Ectodermal cell (in vitro differentiated cells): ENCODE results near the gene CDV3.

ENCODE experiments used
- H3K27ac ChIP-seq: 2 replicates; pipeline ENCODE4 v1.7.0; 2013; ENCODE audit warnings: mild to moderate bottlenecking, low read depth, low read length; ENCODE audit not compliant: insufficient read depth, poor library complexity, severe bottlenecking
- H3K27me3 ChIP-seq: 2 replicates; pipeline ENCODE4 v1.7.0; 2013; ENCODE audit warnings: mild to moderate bottlenecking, low read length; ENCODE audit not compliant: insufficient read depth, control insufficient read depth, poor library complexity, severe bottlenecking
- H3K36me3 ChIP-seq: one replicate; pipeline ENCODE4 v1.7.0; 2013; ENCODE audit warnings: low read length; ENCODE audit not compliant: control insufficient read depth, insufficient read depth
- H3K4me1 ChIP-seq: one replicate; pipeline ENCODE4 v1.7.0; 2013; ENCODE audit warnings: low read length; ENCODE audit not compliant: control insufficient read depth, insufficient read depth
- H3K4me3 ChIP-seq: 2 replicates; pipeline ENCODE4 v1.7.0; 2013; ENCODE audit warnings: low read depth, low read length, control low read depth; ENCODE audit not compliant: insufficient read depth
- H3K9me3 ChIP-seq: 2 replicates; pipeline ENCODE4 v1.7.0; 2013; ENCODE audit warnings: mild to moderate bottlenecking, low read length, moderate library complexity; ENCODE audit not compliant: control insufficient read depth
- WGBS, 2 experiments: methylation state at CpG; one replicate each; pipeline ENCODE4 v1.1.7; 2013; ENCODE audit warnings: missing lambda C conversion rate in 2 of 2; 5-methylcytosine and 5-hydroxymethylcytosine counted together

The CDV3 gene

DNA sequence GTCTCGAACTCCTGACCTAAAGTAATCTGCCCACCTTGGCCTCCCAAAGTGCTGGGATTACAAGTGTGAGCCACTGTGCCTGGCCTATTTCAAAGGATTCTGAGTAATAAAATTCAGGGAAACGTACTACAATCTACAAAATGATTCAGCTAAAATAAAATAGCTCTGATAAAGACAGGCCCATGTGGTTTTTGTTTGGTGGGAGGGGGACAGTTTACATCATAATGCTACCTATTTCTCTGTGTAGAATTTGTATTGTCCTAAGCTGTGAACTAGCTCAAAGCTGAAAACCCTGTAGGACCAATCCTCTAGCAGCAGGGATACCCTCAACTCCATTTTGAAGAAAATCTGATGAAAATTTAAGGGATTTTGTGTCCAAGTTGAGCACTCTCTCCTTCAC lies 25.8 kb downstream of the CDV3 start:
- Histone ChIP-seq H3K36me3 (no peaks in the 10 kb centered on the region), H3K4me3 (no peak overlapping the region), H3K27me3 (no peaks in the 10 kb centered on the region), H3K27ac (no peak overlapping the region), H3K4me1 (no peaks in the 10 kb centered on the region), H3K9me3 (no peaks in the 10 kb centered on the region)
- 89 to 98% methylated on average over 2 of the region's 2 CpGs for WGBS, 2 experiments

DNA sequence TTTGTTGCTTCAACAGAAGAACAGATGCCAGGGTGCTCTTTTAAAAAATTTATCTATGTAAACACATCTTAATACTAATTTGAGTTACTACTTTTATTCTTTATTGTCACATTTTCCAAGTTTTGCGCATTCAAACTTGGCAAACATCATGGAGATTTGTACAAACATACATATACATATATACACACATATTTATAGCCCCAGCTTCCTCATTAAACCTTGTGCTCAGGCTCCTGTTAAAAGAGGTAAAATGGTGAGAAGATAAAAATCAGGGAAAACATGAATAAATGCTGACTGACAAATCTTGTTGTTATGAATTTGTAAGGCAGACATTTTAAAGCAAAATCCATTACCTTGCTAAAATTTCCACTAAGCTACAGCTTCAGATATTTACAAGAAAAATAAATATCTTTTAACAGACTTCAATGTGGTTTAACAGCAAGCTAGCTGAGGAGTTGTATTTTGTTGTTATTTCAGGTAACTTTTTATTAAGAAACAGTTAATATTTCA lies 27.1 kb downstream of the CDV3 start:
- H3K4me3 ChIP-seq = no peak overlapping the region
- WGBS, 2 experiments = 87 to 100% methylated on average over 1 of the region's 1 CpG
- no peaks in the 10 kb centered on the region for H3K27me3 ChIP-seq
- H3K27ac ChIP-seq = no peak overlapping the region
- no peaks in the 10 kb centered on the region for H3K36me3 ChIP-seq
- H3K9me3 ChIP-seq = no peaks in the 10 kb centered on the region
- H3K4me1 ChIP-seq = no peaks in the 10 kb centered on the region

DNA sequence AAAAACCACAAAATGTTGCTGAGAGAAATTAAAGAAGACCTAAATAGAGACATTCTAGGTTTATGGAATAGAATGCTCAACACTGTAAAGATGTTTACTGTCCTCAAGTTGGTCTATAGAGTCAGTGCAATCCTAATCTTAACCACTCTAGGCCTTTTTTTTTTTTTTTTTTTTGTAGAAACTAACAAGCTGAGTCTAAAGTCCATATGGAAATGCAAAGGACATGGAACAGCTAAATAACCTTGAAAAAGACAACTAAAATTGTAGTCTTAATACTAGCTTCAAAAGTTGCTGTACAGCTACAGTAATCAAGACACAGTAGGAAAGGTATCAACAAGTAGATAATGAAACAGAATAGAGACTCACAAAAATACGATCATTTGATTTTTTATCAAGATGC lies 32.9 kb downstream of the CDV3 start:
- no peaks in the 10 kb centered on the region for H3K4me1 ChIP-seq
- no peaks in the 10 kb centered on the region for H3K27me3 ChIP-seq
- no peak overlapping the region for H3K4me3 ChIP-seq
- H3K36me3 ChIP-seq = peaks cover 33% of the 10 kb centered on the region
- H3K27ac ChIP-seq = no peak overlapping the region
- no peaks in the 10 kb centered on the region for H3K9me3 ChIP-seq
- 100% methylated on average over 1 of the region's 1 CpG; no CpG with 5 or more reads in 1 of the 2 experiments for WGBS, 2 experiments

DNA sequence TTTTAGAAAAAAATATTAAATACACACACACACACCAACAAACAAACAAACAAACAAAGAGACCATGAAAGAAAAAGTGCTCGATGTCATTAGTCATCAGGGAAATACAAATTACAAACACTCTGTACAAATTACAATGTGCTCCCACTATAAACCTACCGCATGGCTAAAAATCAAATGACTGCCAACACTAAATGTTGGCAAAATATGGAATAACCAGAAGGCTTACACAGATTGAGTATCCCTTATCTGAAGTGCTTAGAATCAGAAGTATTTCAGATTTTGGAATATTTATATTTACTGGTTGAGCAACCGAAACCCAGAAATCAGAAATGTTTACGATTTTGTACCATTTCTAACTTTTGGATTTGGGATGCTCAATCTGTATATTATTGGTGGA lies 33.4 kb downstream of the CDV3 start:
- Histone ChIP-seq H3K4me3 (no peak overlapping the region), H3K9me3 (no peaks in the 10 kb centered on the region), H3K36me3 (peaks cover 34% of the 10 kb centered on the region), H3K27me3 (no peaks in the 10 kb centered on the region), H3K4me1 (no peaks in the 10 kb centered on the region), H3K27ac (no peak overlapping the region)
- 93 to 100% methylated on average over 4 of the region's 4 CpGs for WGBS, 2 experiments

DNA sequence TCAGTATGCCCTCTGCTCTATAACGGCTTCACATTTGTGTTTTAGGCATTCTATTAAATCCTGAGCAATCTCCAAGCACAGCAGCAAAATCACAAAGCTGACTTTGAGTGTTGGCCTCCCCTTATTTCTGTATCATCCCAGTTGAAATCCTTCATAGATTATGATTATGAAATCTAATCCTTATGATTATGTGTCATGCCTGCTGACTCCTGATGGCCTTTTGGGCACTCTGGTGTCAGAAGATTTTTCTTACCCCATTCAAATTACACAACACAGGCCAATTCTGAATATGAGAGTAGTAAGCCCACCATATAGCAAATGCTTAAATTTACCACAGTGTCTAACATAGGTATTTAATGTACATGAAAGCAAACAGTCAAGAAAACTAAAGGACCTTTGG lies 34.3 kb downstream of the CDV3 start:
- H3K4me1 ChIP-seq = no peaks in the 10 kb centered on the region
- WGBS, 2 experiments = 95 to 98% methylated on average over 1 of the region's 1 CpG
- H3K27ac ChIP-seq = no peak overlapping the region
- no peaks in the 10 kb centered on the region for H3K27me3 ChIP-seq
- peaks cover 34% of the 10 kb centered on the region for H3K36me3 ChIP-seq
- no peaks in the 10 kb centered on the region for H3K9me3 ChIP-seq
- no peak overlapping the region for H3K4me3 ChIP-seq

DNA sequence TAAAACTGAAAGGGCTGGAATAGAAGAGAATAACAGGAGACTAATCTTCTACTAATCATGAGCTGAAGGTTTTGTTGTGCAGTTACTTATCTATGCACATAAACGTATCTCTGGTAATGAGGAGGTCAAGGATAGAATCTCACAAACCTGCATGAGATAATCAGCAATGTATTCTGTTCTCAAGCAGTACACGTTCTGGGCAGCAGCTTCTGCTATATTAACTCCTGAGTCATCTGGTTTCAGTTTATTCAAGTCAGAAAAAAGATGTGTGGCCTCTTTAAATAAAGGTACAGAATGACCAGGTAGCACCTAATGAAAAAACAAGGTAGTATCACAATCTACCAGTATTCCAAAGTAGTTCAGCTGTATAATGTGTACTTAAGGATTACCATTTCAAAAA lies 34.9 kb downstream of the CDV3 start:
- H3K36me3 ChIP-seq = peaks cover 34% of the 10 kb centered on the region
- WGBS, 2 experiments = 94 to 100% methylated on average over 2 of the region's 2 CpGs

DNA sequence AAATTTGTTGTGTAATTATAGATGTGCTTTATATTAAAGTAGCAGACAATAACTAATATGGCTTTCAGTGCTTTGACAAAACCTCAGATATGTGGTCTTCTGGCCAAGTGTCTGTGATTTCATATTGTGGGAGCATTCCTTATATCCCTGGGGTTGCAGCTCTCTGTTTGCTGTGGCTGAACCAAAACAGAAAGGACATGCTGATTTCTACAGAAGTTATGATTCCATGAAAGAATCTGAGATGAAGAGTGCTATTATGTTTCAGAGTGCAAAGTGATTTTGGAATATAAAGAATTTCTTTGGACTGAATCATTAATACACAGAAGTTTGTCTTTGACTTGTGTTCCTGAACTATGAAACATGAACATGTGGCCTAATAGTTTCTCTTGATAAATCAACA lies 36.5 kb downstream of the CDV3 start:
- H3K27ac ChIP-seq = no peak overlapping the region
- no peak overlapping the region for H3K4me3 ChIP-seq
- H3K9me3 ChIP-seq = no peaks in the 10 kb centered on the region
- no peaks in the 10 kb centered on the region for H3K4me1 ChIP-seq
- no peaks in the 10 kb centered on the region for H3K27me3 ChIP-seq
- H3K36me3 ChIP-seq = peaks cover 35% of the 10 kb centered on the region

More for the DNA sequence above, 34.9 kb downstream of the CDV3 start:
- H3K27ac ChIP-seq = no peak overlapping the region
- no peaks in the 10 kb centered on the region for H3K9me3 ChIP-seq
- no peak overlapping the region for H3K4me3 ChIP-seq
- no peaks in the 10 kb centered on the region for H3K4me1 ChIP-seq
- no peaks in the 10 kb centered on the region for H3K27me3 ChIP-seq

DNA sequence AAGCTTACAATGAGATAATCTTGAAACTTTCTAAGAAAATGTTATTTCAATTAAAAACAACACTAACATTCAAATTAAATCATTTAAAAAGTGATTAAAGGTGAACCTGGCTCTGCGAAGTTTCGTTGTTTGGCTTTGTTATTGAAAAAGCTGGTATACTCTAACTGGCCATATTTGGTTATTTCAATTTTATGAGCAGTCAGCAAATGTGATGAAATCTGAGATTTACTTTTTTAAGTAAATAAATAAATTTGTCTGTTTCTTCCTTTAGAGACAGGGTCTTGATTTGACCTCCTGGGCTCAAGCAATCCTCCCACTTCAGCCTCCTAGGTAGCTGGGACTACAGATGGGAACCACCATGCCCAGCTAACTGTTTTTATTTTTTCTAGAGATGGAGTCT lies 38.0 kb downstream of the CDV3 start:
- H3K4me1 ChIP-seq = no peaks in the 10 kb centered on the region
- WGBS, 2 experiments = 92 to 95% methylated on average over 2 of the region's 2 CpGs
- H3K27ac ChIP-seq = no peak overlapping the region
- H3K4me3 ChIP-seq = no peak overlapping the region
- H3K9me3 ChIP-seq = no peaks in the 10 kb centered on the region
- H3K27me3 ChIP-seq = no peaks in the 10 kb centered on the region
- H3K36me3 ChIP-seq = peaks cover 42% of the 10 kb centered on the region

DNA sequence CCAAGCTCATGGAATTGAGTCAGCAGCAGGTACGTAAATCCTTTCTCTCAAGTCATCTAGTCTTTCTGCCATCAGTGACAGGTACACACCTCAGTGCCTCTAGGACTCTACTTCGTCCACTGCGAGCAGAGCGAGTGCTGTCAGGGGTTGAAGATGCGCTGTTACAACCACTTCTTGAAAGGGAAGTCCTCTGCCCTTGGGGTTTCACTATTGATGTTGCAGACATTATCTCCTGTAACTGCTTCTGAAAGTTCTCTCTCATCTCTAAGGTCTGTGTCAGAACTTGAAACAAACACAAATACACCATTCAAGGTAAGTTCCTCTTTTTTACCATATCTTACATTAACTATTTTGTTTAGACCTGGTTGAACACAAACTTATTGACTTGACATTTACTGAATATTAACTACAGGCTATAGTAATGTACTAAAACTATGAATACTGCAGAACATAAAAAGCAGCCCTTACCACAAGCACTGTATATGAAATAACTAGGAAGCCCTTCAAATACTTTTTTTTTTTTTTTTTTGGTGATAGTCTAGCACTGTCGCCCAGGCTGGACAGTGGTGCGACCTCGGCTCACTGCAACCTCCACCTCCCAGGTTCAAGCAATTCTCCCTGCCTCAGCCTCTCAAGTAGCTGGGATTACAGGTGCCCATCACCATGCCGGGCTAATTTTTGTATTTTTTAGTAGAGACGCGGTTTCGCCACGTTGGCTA lies 46.7 kb downstream of the CDV3 start:
- peaks cover 23% of the 10 kb centered on the region for H3K36me3 ChIP-seq
- no peak overlapping the region for H3K27ac ChIP-seq
- no peaks in the 10 kb centered on the region for H3K4me1 ChIP-seq
- no peaks in the 10 kb centered on the region for H3K27me3 ChIP-seq
- WGBS, 2 experiments = 93 to 94% methylated on average over 13 of the region's 13 CpGs
- H3K9me3 ChIP-seq = no peaks in the 10 kb centered on the region
- no peak overlapping the region for H3K4me3 ChIP-seq

DNA sequence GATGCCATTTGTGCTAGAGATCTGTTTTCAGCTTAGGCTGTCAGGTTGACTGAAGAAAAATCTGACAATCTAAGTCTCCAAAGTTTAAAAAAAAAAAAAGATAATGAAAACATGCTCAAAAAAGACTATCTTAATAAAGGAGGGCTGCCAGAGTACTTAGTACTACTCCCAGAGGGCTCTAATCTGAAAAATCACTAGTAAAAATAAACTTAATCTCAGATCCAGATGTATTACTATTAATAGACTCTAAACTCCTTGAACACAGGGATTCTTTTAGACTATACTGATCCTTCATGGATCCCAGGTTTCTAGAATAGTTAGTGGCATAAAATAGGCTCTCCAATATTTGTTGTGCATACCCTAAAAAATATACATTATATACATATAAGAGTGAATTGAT lies 54.3 kb downstream of the CDV3 start:
- no peak overlapping the region for H3K4me3 ChIP-seq
- no peaks in the 10 kb centered on the region for H3K27me3 ChIP-seq
- no peaks in the 10 kb centered on the region for H3K9me3 ChIP-seq
- H3K36me3 ChIP-seq = peaks cover 21% of the 10 kb centered on the region
- no peaks in the 10 kb centered on the region for H3K4me1 ChIP-seq
- no peak overlapping the region for H3K27ac ChIP-seq

DNA sequence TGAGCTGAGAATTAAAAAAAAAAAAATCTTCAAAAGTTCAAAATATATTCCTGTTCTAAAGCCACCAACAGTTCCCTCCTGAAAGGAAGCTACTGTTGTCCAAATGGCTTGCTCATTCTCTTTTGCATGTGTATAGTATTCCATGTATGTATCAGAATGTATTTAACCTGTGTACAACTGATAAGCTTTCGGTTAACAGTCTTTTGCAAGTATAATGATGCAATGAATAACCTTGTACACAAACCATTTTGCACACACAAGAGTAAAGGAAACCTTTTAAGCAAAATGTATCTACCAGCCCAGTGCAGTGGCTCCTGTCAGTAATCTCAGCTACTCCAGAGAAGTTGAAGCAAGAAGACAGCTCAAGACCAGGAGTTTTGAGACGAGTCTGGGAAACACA lies 55.7 kb downstream of the CDV3 start:
- peaks cover 24% of the 10 kb centered on the region for H3K36me3 ChIP-seq
- H3K27ac ChIP-seq = no peak overlapping the region
- no peak overlapping the region for H3K4me3 ChIP-seq
- H3K9me3 ChIP-seq = no peaks in the 10 kb centered on the region
- WGBS, 2 experiments = 91% methylated on average over 1 to 2 of the region's 2 CpGs
- H3K27me3 ChIP-seq = no peaks in the 10 kb centered on the region
- H3K4me1 ChIP-seq = no peaks in the 10 kb centered on the region
